GM13977 (cell line): ENCODE data around the gene GAPVD1.
"Not testable (repeated sequence)": the region's sequence is repeated elsewhere in the genome, so short reads cannot be mapped to it uniquely, and the experiment has no call there.

Experiments
- DNase-seq: peaks from one replicate; pipeline ENCODE4 v3.0.0; 2012; ENCODE audit warnings: low spot score
- in situ Hi-C: fragments of 300-500 bp; cut with MboI; formaldehyde crosslinking; loops from one replicate; pipeline ENCODE4 v1.12.0; 2022; ENCODE audit warnings: low sequenced_read_pairs, low pct_unique_long_range_greater_than_20kb, mixed read lengths, inconsistent platforms; ENCODE audit not compliant: unreplicated experiment
- TF ChIP-seq, protein P1 (sequence below): IDR thresholded peaks from 2 replicates; pipeline ENCODE4 v1.5.1; 2012; ENCODE audit warnings: mild to moderate bottlenecking, control low read depth; ENCODE audit not compliant: insufficient read depth; ENCODE audit errors: extremely low read depth, missing control alignments

Gene GAPVD1

DNA sequence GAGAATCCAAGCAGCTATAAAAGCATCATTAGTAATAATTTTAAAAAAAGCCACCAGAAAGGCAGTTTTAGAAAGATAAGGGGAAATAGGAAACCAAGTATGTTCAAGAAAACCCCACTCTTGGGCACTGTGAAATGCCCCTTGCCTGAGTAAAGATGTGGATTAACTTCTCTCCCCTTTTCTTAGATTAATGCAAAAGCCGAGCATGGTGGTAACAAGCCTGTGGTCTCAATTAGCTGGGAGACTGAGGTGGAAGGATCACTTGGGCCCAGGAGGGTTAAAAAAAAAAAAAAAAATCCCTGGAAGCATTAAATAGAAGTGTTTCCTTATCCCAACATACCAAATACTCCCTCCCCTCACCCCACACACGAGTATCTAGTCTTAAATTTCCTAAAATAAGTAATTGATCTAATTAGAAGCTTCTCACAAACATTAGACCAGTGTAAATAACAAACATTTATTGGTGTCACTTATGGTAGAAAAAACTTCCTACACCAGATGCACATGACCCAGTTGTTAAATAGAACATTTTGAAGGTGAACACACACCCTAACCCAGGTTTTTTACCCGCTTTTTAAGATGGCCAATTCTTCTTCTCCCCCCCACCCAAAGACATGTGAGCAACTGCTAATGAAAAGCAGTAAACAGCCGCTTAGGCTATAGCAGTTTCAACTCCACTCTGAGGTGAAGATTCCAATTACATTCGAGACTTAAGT is 25.7 kb upstream of the GAPVD1 start:
- TF ChIP-seq, protein P1, sequence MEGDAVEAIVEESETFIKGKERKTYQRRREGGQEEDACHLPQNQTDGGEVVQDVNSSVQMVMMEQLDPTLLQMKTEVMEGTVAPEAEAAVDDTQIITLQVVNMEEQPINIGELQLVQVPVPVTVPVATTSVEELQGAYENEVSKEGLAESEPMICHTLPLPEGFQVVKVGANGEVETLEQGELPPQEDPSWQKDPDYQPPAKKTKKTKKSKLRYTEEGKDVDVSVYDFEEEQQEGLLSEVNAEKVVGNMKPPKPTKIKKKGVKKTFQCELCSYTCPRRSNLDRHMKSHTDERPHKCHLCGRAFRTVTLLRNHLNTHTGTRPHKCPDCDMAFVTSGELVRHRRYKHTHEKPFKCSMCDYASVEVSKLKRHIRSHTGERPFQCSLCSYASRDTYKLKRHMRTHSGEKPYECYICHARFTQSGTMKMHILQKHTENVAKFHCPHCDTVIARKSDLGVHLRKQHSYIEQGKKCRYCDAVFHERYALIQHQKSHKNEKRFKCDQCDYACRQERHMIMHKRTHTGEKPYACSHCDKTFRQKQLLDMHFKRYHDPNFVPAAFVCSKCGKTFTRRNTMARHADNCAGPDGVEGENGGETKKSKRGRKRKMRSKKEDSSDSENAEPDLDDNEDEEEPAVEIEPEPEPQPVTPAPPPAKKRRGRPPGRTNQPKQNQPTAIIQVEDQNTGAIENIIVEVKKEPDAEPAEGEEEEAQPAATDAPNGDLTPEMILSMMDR: no peak
- no peak for DNase-seq
- in situ Hi-C loops: no loop called here

DNA sequence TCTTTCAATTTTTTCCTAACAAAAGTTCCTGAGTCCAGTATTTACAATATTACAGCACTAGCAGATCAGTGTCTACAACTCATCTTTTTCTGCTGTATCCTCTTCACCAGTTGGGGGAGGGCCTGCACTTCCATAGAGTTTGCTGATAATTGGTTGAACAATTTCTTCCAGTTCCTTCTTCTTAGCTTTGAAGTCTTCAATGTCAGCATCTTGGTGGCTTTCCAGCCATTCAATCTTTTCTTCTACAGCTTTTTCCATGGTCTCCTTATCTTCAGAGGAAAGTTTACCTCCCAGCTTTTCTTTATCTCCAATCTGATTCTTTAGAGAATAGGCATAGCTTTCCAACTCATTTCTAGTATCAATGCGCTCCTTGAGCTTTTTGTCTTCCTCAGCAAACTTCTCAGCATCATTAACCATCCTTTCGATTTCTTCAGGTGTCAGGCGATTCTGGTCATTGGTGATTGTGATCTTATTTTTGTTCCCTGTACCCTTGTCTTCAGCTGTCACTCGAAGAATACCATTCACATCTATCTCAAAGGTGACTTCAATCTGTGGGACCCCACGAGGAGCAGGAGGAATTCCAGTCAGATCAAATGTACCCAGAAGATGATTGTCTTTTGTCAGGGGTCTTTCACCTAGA is 25.0 kb upstream of the GAPVD1 start:
- in situ Hi-C loops, DNase-seq: not testable (repeated sequence)

DNA sequence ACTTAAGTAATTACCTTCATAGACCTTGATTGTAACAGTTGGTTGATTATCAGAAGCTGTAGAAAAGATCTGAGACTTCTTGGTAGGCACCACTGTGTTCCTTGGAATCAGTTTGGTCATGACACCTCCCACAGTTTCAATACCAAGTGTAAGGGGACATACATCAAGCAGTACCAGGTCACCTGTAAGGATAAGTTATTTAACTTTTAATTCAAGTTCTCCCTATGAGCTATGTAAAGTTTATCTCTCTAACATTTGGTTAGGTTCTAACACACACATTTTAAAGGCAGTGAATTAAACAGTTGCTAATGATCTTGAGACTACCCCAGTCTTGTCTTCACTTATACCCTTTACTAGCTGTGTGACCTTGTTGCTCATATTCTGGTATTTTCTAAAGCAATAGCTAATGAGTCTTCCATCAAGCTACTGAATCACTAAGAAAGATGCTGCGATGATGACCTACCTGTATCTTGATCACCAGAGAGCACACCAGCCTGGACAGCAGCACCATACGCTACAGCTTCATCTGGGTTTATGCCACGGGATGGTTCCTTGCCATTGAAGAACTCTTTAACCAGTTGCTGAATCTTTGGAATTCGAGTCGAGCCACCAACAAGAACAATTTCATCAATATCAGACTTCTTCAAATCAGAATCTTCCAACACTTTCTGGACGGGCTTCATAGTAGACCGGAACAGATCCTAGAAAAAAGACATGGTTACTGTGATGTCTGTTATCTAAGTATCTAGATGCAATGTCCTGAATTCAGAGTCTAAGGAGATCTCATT is 23.3 kb upstream of the GAPVD1 start:
- no peak for DNase-seq
- in situ Hi-C loops: no loop called here
- TF ChIP-seq, protein P1: no peak

DNA sequence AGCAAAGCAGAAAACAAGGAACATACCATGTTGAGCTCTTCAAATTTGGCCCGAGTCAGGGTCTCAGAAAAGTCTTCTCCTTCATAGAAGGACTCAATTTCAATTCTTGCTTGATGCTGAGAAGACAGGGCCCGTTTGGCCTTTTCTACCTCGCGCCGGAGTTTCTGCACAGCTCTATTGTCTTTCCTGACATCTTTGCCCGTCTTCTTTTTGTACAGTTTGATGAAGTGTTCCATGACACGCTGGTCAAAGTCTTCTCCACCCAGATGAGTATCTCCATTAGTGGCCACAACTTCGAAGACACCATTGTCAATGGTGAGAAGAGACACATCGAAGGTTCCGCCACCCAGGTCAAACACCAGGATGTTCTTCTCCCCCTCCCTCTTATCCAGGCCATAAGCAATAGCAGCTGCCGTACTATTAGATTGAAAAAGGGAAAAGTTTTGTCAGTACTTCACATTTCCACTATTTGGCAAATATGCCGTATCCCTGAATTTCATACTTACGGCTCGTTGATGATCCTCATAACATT is 22.6 kb upstream of the GAPVD1 start:
- in situ Hi-C loops: no loop called here
- no peak for DNase-seq
- TF ChIP-seq, protein P1: no peak

DNA sequence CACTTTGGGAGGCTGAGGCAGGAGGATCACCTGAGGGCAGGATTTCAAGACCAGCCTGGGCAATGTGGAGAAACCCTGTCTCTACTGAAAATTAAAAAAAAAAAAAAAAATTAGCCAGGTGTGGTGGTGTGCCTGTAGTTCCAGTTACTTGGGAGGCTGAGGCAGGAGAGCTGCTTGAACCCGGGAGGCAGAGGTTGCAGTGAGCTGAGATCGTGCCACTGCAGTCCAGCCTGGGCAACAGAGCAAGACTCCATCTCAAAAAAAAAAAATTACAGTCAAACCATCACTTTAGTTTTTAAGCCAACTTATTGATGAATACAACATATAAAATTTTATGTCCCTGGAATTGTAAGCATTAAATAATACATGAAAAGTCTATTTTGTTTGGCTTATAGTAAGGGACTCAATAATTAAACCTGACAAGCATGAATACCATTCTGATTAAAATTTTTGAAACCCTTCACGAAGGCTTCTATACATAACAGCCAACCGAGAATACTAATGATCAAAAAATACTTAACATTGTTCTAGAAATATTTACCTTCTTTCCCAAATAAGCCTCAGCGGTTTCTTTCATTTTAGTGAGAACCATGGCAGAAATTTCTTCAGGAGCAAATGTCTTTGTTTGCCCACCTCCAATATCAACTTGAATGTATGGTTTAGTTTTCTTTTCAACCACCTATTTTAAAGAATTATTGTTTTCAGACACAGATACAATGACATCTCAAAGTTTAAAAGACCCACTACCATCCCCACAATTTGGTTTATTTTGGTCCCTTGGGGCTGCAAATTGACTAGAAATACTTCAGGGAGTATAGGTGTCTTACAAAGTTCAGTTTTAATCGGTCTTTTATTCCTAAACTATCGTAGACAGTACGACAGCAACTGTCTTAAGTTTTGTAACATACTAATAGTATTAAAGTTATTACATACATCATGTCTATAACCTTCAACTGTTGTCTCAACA is 21.7 kb upstream of the GAPVD1 start:
- in situ Hi-C loops: no loop called here
- no peak for DNase-seq
- TF ChIP-seq, protein P1: no peak

DNA sequence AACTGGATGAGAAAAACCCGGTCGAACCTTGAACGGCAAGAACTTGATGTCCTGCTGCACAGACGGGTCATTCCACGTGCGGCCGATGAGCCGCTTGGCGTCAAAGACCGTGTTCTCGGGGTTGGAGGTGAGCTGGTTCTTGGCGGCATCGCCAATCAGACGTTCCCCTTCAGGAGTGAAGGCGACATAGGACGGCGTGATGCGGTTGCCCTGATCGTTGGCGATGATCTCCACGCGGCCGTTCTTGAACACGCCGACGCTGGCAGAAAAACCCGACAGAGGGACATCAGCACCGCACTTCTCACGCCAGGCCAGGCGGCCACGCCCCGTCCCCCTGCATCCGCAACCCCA is 21.0 kb upstream of the GAPVD1 start:
- no peak for DNase-seq
- TF ChIP-seq, protein P1: no peak
- in situ Hi-C loops: no loop called here
